Left lobe of liver (tissue), 2 donors: ENCODE data around the gene SND1. TPM values are rescaled to one million over a fixed set of nuclear protein-coding genes. Genes with fewer than 3 reads are reported as not detected.

Experiments
- ATAC-seq: fragments of 200-7000 bp; cut with Tn5 transposase; one replicate; pipeline ENCODE4 v1.9.1; 2020; ENCODE audit warnings: mild to moderate bottlenecking, moderate library complexity
- DNase-seq: peaks from one replicate; pipeline ENCODE4 v3.0.0-alpha.2; 2020; ENCODE audit warnings: low spot score
- total RNA-seq: library from RNA; stranded (reverse); gene quantifications from one replicate; pipeline ENCODE4 v1.2.1, GENCODE V29; 2021
- donor health status: DM: no; HTN: no; CAD: no; lungs with moderate emphysema.
- donor health status: DM: no; HTN: yes; CAD: no.

The SND1 gene
- total RNA-seq, 1 donor from 2014 or later = 152 TPM

DNA sequence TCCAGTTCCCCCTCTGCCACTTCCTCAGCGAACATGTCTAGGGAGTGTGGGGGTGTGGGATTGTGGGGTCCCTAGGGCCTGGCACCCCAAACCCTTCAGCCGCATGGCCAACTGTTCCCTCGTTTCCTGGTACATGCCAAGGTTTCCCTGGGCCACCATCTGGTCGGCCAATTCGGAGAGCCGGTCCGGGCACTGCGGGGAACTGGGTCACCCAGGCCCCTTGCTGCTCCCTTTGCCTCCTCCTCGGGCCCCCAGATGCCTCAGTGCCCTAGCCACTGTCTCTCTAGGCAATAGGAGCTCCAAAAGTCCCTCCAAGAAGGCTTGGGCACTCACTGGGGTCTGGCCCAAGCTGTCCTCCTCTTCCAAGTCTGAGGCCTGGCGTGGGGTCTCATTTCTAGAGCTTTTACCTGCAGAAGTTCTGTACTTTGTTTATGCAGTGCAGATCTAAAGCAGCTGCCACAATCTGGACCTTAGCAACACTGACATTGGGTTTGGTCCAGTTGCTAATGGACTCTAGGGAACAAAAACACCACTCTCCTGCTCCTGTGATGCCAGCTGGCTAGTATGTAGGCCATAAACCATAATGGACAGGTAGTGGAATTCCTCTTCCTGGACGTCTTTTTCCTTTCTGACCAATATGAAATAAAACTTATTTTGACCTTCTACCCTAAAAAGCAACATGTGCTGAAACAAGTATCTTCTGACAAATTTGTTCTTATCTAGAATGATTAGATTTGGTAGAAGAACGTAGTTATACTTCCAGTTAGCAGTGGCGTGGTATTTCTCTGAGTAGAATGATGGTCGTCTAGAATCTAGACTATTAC is 206.3 kb downstream of the SND1 start:
- ATAC-seq = no peak
- DNase-seq = no peak

DNA sequence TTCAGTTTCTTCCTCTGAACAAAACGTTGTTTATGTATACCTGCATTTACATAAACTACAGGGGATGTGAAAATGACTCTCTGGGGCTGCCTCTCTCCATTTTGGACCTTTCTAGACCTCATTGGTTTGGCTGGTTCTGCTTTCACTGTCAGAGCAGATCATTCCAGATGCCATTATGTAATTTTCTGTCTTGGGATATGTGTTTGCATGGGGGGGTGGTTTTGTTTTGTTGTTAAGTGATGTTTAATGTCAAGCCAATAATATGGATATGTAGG is 206.9 kb downstream of the SND1 start:
- DNase-seq (no peak), ATAC-seq (no peak)

DNA sequence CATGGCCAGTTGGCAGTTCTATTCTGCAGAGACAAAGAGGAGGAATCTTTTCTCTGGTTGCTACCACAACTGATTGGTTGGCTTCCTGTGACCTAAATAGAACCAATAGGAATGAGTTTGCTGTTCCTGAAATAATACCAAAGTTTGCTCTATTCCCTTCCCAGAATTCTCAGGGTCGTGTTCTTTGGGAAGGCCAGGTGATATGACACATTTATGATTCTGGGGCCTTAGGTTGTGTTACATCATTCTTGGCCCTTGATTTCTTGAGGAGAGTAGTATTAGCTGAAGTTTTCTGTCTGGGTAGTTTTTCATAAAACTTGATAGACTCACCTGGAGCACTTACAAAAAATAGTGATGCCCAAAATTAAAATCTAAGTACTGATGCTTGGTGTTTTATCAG is 207.3 kb downstream of the SND1 start:
- ATAC-seq = no peak
- DNase-seq = no peak

DNA sequence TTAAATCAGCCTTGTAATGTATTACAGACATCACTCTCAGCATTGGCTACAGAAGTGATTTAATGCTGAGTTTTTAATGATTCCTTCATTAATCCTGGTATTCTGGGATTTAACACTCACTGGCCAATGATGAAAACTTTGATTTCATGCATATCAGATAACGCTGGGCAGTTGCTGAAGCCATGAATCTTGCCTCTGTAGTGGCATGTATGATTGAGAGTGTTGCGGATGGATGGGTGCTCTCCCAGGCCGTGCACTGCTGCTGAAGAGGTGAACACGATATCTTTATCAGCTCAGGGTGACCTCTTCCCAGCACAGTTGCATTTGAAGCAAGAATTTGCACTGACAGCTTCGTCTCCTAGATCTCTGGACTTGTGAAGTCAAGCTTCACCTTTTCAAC is 210.5 kb downstream of the SND1 start:
- ATAC-seq = no peak
- DNase-seq = no peak

DNA sequence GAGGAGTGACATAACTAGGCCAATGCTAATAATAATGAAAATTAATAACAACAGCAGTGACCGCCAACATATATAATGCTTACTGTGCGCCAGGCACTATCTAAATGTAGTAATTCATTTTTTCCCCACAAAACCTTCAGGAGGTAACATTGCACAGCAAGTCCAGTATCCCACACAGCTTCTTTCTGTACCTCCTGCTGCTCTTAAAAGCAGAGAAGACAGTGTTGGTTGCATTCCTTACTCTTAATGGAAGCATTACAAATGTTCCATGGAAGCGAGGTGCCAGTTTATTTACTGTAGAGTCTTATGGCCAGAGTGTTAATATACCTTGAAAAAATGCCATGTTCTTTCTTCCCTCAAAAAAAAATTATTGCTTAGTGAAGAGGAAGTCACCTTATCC is 211.1 kb downstream of the SND1 start:
- DNase-seq (no peak), ATAC-seq (no peak)

DNA sequence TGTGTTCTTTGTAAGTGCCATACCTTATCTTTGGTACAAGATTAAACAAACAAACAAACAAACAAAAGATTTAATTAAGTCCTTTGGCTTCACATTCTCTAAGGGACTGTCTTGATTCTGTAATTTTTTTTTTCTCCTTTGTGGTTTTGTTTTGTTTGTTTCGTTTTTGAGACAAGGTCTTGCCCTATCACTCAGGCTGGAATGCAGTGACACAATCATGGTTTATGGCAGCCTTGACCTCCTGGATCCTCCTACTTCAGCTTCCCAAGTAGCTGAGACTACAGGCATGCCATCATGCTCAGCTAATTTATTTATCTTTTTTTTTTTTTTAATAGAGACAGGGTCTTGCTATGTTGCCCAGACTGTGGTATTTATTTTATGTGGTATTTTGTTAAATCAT is 213.5 kb downstream of the SND1 start:
- ATAC-seq (peak; percentile 43), DNase-seq (no peak)

DNA sequence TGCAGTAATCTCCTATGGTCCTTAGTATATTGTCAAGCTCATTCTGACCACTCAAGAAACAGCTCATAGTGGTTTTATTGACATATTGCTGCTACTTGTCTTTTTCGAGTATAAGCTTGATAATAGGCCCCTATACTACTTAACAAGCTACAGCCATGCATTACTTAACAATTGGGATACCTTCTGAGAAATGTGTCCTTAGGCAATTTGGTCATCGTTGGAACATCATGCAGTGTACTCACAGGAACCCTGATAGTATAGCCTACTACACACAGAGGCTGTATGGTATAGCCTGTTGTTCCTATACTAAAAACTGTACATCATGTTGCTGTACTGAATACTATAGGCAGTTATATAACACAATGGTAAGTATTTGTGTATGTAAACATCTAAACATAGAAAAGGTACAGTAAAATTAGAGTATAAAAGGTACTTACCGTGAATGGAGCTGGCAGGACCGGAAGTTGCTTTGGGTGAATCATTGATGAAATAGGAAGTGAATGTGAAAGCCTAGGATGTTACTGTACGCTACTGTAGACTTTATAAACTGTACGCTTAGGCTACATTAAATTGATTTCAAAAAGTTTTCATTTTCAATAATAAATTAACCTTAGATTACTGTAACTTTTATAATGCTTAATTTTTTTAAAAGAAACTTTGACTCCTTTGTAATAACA is 218.4 kb downstream of the SND1 start:
- ATAC-seq (no peak), DNase-seq (no peak)

DNA sequence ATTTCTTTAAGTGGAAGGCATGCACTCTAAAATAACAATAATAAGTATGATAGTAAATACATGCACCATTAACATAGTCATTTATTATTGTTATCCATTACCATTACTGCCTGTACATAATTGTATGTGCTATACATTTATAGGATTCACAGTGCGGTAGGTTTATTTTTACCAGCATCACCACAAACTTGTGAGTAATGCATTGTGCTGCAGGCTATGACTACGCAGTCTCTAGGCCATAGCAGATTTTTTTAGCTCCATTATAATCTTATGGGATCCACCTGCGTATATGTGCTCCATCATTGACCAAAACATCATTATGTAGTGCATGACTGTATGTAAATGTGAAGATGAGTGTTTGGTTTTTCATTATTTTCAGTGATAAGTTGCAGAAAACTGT is 219.2 kb downstream of the SND1 start:
- no peak for DNase-seq
- no peak for ATAC-seq

DNA sequence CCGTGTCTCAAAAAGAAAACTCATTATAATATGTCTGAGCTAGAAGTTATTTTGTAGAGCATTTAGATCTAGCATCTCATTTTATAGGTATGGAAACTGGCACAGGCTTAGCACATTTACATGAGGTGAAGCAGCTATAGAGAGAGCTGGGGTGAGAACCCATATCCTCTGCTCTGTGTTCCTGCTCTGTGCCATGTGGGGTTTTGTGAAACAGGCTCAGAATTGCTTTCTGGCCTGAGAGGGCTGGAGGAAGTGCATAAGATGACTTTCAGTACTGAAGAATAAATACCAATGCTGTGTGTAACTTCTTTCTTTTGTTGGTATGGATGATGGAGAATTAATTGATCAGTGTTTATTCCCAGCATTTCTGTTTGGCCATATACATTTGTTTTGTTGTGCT is 220.1 kb downstream of the SND1 start:
- ATAC-seq (no peak), DNase-seq (no peak)

DNA sequence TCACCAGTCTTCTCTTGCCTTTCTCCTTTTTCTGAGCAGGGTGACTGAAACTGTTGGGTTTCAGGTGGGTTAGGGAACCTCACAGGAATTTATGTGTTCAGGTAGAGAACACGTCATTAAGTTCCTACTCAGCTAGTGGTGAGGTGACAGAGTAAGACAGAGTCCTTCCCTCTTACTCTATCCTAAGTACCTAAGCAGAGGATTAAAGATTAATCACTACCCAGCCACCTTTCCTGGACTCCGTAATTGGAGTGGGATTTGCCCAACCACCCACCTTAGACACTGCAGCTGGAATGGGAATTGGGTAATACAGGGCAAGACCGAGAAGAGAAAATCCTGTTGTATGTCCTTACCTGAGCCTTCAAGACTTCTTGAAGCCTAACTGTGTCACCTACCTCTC is 221.2 kb downstream of the SND1 start:
- ATAC-seq = no peak
- DNase-seq = no peak

DNA sequence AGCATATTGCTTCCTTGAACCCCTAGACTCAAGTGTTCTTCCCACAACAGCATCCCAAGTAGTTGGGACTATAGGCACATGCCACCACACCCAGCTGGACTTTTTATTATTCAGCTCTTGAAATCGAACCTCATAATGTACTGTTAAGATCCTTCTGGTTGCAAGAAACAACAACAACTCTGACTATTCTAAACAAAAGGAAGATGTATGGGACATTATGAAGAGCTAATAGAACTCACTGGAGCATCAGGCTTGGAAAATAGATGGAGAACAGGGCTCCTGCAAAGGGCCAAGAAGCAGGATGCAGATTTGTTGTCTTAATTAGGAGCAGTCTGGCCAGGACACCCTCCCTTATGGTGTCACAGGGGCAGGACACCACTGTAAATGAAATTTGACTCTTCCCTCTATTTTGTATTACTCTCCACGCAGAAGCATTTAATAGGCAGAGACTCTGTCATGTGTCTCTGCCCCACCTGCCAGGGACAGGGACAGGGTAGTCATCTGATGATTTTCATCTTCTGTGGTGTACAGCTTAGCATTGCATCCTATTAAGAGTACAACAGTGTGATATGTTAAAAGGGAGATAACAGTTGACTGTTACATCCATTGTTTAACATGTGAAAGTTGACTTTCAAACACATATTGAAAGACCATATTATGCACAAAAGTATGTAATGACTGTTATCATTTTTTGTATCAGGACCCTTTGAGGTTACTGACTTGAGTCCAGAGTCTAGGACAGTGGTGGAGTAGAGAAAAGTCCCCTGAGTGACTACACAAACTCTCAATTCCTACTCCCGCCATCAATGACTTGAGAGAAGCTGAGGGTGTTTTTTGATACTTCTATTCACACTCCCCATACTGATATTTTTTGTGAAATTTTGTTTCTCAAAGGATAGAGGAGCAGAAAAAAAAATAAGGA is 222.0 kb downstream of the SND1 start:
- DNase-seq (no peak), ATAC-seq (no peak)

DNA sequence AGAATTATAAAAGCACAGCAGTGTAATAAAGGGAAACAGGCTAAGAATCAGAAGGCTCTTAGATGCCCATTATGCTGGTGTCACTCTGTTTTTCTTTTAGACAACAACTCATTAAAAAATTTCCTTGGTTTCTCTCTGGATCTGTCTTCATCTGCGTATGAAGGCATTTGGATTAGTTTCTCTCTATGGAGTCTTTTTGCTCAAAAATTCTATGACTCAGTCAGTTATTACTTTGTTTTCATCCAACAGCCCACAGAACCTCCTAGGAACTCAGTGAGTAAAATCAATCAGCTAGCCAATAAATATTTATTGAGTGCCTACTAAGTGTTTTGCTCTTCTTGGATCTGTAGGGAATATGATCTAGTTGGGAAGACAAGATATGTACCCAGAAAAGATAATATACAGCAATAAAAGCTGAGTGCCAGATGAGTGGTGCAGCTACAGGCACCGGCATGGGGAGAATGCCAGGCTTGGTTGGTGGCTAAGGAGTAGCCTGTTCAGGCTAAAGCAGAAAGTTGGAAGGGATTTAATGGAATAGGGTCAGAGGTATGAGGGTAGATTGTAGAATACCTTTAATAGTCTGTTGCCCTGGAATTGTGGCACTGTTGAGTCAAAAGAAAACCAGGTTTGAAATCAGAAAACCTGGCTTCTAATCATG is 223.1 kb downstream of the SND1 start:
- DNase-seq = no peak
- ATAC-seq = no peak

DNA sequence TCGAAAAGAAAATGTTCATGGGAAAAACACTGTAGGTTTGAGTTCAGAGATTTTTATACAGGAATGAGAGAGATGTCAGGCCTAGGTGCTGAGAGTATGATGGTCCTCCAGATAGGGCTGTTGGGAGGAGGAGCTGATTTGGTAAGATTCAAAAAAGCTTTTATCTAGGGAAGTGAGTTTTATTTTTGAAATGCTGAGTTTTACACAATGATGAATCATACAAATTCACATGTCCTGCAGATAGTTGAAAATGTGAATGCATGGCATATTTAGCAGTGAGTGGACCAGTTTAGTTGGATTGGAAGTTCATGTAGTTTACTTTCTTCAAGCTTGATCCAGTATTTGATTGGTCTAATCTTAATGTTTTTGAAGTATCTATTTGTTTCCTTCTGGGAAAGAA is 224.4 kb downstream of the SND1 start:
- DNase-seq = no peak
- ATAC-seq = no peak

DNA sequence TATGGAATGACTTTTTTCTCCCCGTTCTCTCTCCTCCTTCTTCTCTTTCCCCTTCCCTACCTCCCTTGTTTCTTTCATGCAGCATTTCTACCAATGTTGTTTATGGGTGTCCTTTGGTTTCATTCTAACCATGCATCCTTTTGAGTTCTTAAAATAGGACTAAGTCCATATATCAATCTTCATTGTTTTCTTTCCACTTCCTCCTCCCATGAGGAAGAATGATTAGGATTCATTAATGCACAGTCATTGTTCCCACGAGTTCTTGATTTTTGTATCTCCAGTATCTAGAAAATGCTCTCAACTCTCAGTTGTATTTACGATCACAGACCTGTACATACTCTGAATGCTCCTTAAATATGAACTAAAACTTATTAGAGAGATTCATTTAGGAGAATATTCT is 226.0 kb downstream of the SND1 start:
- DNase-seq = no peak
- no peak for ATAC-seq

DNA sequence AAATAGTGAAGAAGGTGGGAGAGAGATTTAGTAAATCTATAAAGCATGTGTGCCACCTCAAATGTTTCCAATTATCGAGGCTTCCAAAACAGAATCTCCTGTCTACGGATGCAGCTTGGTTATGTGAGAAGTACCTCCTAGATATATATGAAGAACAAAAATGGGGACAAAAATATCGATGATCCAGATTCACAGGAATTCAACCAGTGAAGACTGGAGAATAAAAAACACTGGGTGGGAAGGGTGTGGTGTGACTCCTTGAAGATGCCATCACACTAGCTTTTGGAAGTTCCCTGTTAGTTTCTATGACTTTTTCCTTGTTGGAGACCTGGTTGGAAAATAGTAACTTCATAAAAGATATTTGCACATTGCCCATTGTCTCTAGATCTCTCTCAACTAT is 226.8 kb downstream of the SND1 start:
- ATAC-seq (no peak), DNase-seq (no peak)

DNA sequence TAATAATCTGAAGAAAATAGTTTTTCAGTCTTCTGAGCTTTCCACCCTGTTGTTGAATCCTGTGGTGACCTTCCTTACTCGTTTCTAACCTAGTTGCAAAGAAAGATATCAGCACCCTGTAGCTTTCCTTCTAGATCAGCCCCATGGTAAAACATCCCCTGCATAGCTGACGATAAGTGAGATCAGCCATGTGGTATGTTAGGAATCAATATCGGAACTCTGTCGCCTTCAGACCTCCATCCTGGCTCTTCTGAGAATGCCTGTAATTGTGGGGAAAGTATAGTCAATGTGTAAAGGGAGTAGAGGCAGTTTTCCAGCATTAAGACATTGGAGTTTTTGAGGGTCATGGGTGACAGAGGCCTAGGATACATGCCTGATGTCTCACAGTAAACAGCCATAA is 227.4 kb downstream of the SND1 start:
- no peak for DNase-seq
- no peak for ATAC-seq

DNA sequence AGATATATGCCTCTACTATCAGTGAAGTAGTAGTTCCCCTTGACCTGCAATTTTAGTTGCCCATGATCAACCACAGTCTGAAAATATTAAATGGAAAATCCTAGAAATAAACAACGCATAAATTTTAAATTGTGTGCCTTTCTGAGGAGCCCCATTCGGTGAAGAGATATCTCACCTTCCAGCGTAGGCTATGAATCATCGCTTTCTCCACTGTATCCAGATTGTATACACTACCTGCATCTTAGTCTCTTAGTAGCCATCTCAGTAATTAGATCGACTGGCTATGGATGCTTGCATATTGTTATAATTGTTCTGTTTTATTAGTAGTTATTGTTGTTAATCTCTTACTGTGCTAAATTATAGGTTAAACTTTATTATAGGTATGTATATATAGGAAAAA is 227.9 kb downstream of the SND1 start:
- no peak for ATAC-seq
- no peak for DNase-seq

DNA sequence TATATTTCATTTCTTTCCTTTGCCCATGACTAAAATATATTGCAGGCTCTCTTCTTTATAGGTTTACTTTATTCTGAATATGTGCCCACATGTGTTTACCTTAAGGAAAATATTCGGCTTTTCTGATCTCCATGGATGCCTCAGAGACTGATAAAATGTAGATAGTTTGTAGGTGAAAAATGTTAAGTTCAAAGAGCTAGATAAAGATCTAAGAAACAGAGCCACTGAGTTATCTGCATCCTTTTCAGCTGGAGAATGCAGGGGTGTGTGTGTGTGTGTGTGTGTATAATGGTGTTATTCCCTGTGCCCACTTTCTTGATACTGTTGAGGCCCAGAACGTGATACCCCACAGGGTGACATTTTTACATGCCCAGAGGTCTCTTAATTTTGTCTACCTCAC is 228.5 kb downstream of the SND1 start:
- DNase-seq (no peak), ATAC-seq (no peak)

DNA sequence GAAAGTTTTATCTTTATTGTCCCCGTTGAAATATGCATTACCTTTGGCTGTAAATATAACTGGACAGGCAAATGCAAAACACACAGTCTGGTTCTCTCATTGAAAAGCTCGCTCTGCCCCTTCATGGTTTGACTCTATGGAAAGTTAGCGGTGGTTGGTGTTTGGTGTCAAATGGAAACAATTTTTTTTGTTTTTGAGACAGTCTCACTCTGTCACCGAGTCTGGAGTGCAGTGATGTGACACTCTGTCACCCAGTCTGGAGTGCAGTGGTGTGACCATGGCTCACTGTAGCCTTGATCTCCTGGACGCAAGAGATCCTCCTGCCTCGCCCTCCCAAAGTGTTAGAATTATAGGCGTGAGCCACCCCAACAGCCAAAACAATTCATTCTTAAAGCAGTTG is 229.6 kb downstream of the SND1 start:
- DNase-seq (no peak), ATAC-seq (no peak)

DNA sequence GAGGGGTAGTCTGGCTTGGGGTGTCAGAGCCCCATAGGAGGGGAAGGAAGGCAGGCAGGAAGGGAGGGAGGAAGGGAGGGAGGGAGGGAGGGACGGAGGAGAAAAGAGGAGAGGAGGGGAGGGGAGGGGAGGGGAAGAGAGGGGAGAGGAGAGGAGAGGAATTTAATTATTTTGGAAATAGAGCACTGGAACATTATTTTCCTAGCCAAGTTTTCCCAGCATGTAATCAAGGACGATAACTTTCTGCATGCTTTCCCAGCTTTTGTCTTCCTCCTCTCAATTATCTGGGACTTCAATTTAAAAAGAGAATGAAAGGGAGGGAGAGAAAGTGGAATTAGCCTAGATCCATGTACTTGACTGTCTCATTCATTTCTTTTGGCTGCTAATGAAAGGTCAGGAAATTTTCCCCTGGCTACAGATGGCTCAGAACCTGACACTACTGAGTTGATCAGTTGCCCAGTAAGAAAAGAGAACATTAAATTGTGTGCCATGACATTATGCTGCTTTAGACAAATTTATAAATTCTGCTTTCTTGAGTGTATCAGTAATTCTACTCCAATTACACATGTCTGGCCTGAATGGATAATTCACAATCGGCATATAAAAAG is 230.4 kb downstream of the SND1 start:
- DNase-seq (no peak), ATAC-seq (no peak)

DNA sequence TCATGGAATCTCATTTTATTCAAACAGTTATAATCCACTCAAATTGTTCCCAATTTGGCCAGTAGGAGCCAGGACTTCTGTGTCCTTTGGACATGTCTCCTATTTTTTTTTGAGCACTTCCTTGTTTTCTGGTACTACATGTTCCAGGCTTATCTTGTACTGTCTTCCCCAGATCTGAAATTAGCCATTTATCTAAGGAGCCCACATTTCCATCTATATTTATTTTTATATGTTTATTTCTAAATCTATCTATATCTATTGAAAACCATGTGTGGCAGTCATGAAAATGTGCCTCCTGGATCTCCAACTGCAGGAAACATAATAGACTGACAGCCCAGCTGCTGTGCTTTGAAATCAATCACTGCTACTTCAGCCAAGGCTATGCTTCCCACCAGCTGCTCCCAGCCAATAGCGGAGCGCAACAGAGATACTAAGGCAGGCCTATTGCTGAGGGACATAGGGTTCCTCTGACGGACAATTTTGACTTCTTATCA is 232.1 kb downstream of the SND1 start:
- DNase-seq (no peak), ATAC-seq (peak; percentile 45)
